Measurements from ENCODE around the gene MIAT.

Gene MIAT

GRCh38 chr22:26632422-26633155 lies 24.8 kb upstream of the MIAT start:
- no peak for DNase-seq

GRCh38 chr22:26634189-26634588 lies 23.2 kb upstream of the MIAT start:
- no peak for DNase-seq

GRCh38 chr22:26635117-26635516 lies 22.3 kb upstream of the MIAT start:
- DNase-seq, result no peak

GRCh38 chr22:26636296-26636695 lies 21.1 kb upstream of the MIAT start:
- DNase-seq, result no peak

- peak in 1 of 2 donors; percentile 9 for DNase-seq
Measured at GRCh38 chr22:26642465-26643417, 14.6 kb upstream of the MIAT start.

- no peak for DNase-seq
Measured at GRCh38 chr22:26643418-26644100, 13.8 kb upstream of the MIAT start.

GRCh38 chr22:26646158-26646557 lies 11.2 kb upstream of the MIAT start:
- DNase-seq, result no peak

GRCh38 chr22:26648011-26648497 lies 9.3 kb upstream of the MIAT start:
- peak in 1 of 2 donors; percentile 23 for DNase-seq

GRCh38 chr22:26648528-26649388 lies 8.6 kb upstream of the MIAT start:
- DNase-seq, result peak in 1 of 2 donors; percentile 51

- DNase-seq, result no peak
Measured at GRCh38 chr22:26650722-26651421, 6.5 kb upstream of the MIAT start.

GRCh38 chr22:26651815-26652214 lies 5.6 kb upstream of the MIAT start:
- no peak for DNase-seq

GRCh38 chr22:26658161-26658560 lies 773 bp downstream of the MIAT start:
- no peak for DNase-seq

- DNase-seq, result peak; percentile 35 to 82
Measured at GRCh38 chr22:26658671-26659478, 1.5 kb downstream of the MIAT start.

- no peak for DNase-seq
Measured at GRCh38 chr22:26660356-26660755, 3.0 kb downstream of the MIAT start.

- no peak for DNase-seq
Measured at GRCh38 chr22:26660961-26661578, 3.7 kb downstream of the MIAT start.

GRCh38 chr22:26662160-26662559 lies 4.8 kb downstream of the MIAT start:
- DNase-seq, result no peak

- DNase-seq, result no peak
Measured at GRCh38 chr22:26663374-26663923, 6.1 kb downstream of the MIAT start.

GRCh38 chr22:26665813-26666231 lies 8.4 kb downstream of the MIAT start:
- DNase-seq, result no peak

- no peak for DNase-seq
Measured at GRCh38 chr22:26667140-26667539, 9.8 kb downstream of the MIAT start.

GRCh38 chr22:26669060-26669481 lies 11.7 kb downstream of the MIAT start:
- DNase-seq, result no peak

Data from bone marrow (tissue), 2 donors.